ENCODE measurements around the gene ECHS1. TPM values are rescaled to one million over a fixed set of nuclear protein-coding genes. Genes with fewer than 3 reads are reported as not detected.

The ECHS1 gene
- total RNA-seq, 4 donors from 2014 or later, result 96.7 to 123 (median 106) TPM

GRCh38 chr10:133385214-133385613 lies 12.1 kb upstream of the ECHS1 start:
- H3K27ac ChIP-seq, result no peak overlapping the region
- H3K27me3 ChIP-seq, result no peaks in the 10 kb centered on the region
- H3K36me3 ChIP-seq, result no peaks in the 10 kb centered on the region
- intact Hi-C loops (cut with DNase I; ENCODE audit: low total_unique reads) (no loop called here), in situ Hi-C loops (cut with MboI; ENCODE audit: low sequenced_read_pairs in 4 of 4) (no loop called here)
- ATAC-seq (no peak), DNase-seq (no peak)
- no peak overlapping the region for H3K4me3 ChIP-seq
- TF ChIP-seq CTCF (IDR thresholded peaks at IDR 0.05 in 4 of 5, conservative IDR thresholded peaks at IDR 0.05 in 1 of 5) (no peak), POLR2A (IDR thresholded peaks at IDR 0.05) (no peak)
- no peaks in the 10 kb centered on the region for H3K4me1 ChIP-seq
- H3K9me3 ChIP-seq, result no peaks in the 10 kb centered on the region

GRCh38 chr10:133384071-133384470 lies 10.9 kb upstream of the ECHS1 start:
- TF ChIP-seq CTCF (IDR thresholded peaks at IDR 0.05 in 4 of 5, conservative IDR thresholded peaks at IDR 0.05 in 1 of 5) (no peak), POLR2A (IDR thresholded peaks at IDR 0.05) (no peak)
- Histone ChIP-seq H3K4me1 (peaks cover 6 to 9% of the 10 kb centered on the region in 2 donors), H3K27me3 (no peaks in the 10 kb centered on the region), H3K36me3 (no peaks in the 10 kb centered on the region), H3K27ac (no peak overlapping the region), H3K4me3 (no peak overlapping the region), H3K9me3 (no peaks in the 10 kb centered on the region)
- ATAC-seq, result no peak
- DNase-seq, result no peak
- intact Hi-C loops (cut with DNase I; ENCODE audit: low total_unique reads), result no loop called here
- in situ Hi-C loops (cut with MboI; ENCODE audit: low sequenced_read_pairs in 4 of 4), result no loop called here

- no peak overlapping the region for H3K4me3 ChIP-seq
- H3K9me3 ChIP-seq, result no peaks in the 10 kb centered on the region
- in situ Hi-C loops (cut with MboI; ENCODE audit: low sequenced_read_pairs in 4 of 4) (no loop called here), intact Hi-C loops (cut with DNase I; ENCODE audit: low total_unique reads) (no loop called here)
- H3K36me3 ChIP-seq, result no peaks in the 10 kb centered on the region
- no peak overlapping the region for H3K27ac ChIP-seq
- ATAC-seq, result no peak
- peaks cover 6 to 9% of the 10 kb centered on the region in 2 donors for H3K4me1 ChIP-seq
- H3K27me3 ChIP-seq, result no peaks in the 10 kb centered on the region
- TF ChIP-seq CTCF (IDR thresholded peaks at IDR 0.05 in 4 of 5, conservative IDR thresholded peaks at IDR 0.05 in 1 of 5) (no peak), POLR2A (IDR thresholded peaks at IDR 0.05) (no peak)
- DNase-seq, result no peak
These were observed 10.4 kb upstream of the ECHS1 start for GRCh38 chr10:133383551-133383950.

GRCh38 chr10:133381036-133381435 lies 7.9 kb upstream of the ECHS1 start:
- Histone ChIP-seq H3K27me3 (no peaks in the 10 kb centered on the region), H3K27ac (no peak overlapping the region), H3K36me3 (no peaks in the 10 kb centered on the region), H3K9me3 (no peaks in the 10 kb centered on the region), H3K4me1 (peaks cover 6 to 17% of the 10 kb centered on the region in 2 donors), H3K4me3 (no peak overlapping the region)
- TF ChIP-seq CTCF (IDR thresholded peaks at IDR 0.05 in 4 of 5, conservative IDR thresholded peaks at IDR 0.05 in 1 of 5) (no peak), POLR2A (IDR thresholded peaks at IDR 0.05) (no peak)
- no peak for DNase-seq
- no peak for ATAC-seq
- intact Hi-C loops (cut with DNase I; ENCODE audit: low total_unique reads), result loop anchor here (2.0 kb wide), 1 partner anchor 72 kb away; the partner anchor contains the start of genes TUBGCP2 and ZNF511
- in situ Hi-C loops (cut with MboI; ENCODE audit: low sequenced_read_pairs in 4 of 4), result no loop called here

All from gastrocnemius medialis (tissue), 4 donors.